Neutrophil (primary cell): ENCODE measurements around the gene IL1RAPL2.
"Not testable (repeated sequence)": the region's sequence is repeated elsewhere in the genome, so short reads cannot be mapped to it uniquely, and the experiment has no call there.

Experiments
- H3K27ac ChIP-seq: fragments of 200-600 bp; sonication (generic); 2 replicates; pipeline ENCODE4 v1.5.1; 2016; ENCODE audit warnings: mild to moderate bottlenecking, moderate library complexity
- H3K27me3 ChIP-seq: fragments of 200-600 bp; sonication (generic); 2 replicates; pipeline ENCODE4 v1.6.0; 2016; ENCODE audit warnings: mild to moderate bottlenecking
- H3K36me3 ChIP-seq: fragments of 200-600 bp; sonication (generic); 2 replicates; pipeline ENCODE4 v1.5.1; 2017
- H3K4me1 ChIP-seq, 2 experiments: fragments of 200-600 bp in 1 of 2; sonication (generic) in 1 of 2; 1 replicate in 1 of 2; 2 replicates in 1 of 2; pipeline versions ENCODE4 v1.5.1 to v1.6.1; 2013 to 2016; ENCODE audit warnings: low read depth in 1 of 2, low read length in 1 of 2, mild to moderate bottlenecking in 1 of 2, moderate library complexity in 1 of 2; ENCODE audit not compliant: control insufficient read depth in 1 of 2, insufficient read depth in 1 of 2
- H3K4me3 ChIP-seq, 2 experiments: fragments of 200-600 bp in 1 of 2; sonication (generic) in 1 of 2; 1 replicate in 1 of 2; 2 replicates in 1 of 2; pipeline ENCODE4 v1.5.1; 2013 to 2016; ENCODE audit warnings: low read depth in 1 of 2, low read length in 1 of 2, mild to moderate bottlenecking in 1 of 2, moderate library complexity in 1 of 2
- H3K9me3 ChIP-seq: fragments of 200-600 bp; sonication (generic); 2 replicates; pipeline ENCODE4 v1.5.1; 2016
- CTCF ChIP-seq: fragments of 200-600 bp; sonication (generic); IDR thresholded peaks from 2 replicates; pipeline ENCODE4 v1.5.1; 2016; ENCODE audit warnings: antibody characterized with exemption

Gene IL1RAPL2

GRCh38 chrX:105650986-105651385 is 1085.0 kb downstream of the IL1RAPL2 start:
- Histone ChIP-seq H3K9me3 (no peaks in the 10 kb centered on the region), H3K27ac (no peak overlapping the region), H3K4me1 (no peaks in the 10 kb centered on the region), H3K4me3 (no peak overlapping the region), H3K36me3 (no peaks in the 10 kb centered on the region), H3K27me3 (no peaks in the 10 kb centered on the region)
- TF ChIP-seq CTCF = no peak

DNA sequence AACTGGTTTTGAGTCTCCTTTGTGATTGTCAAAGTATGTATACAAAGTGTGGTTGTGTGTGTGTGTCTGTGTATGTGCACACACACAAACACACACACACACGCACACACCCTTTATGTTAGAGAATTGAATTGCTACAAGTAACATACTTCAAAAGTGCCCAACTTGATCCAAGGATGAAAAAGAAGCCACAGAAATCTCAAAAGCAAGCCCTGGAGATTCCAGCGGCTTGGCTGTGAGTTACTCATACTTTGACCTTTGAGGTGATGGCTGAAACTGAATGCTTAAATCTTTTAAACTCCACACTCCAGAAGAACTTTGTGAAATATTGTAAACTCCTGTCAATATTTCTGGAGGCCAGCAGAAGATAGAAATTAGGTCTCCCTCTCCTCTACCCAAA is 1087.9 kb downstream of the IL1RAPL2 start:
- no peaks in the 10 kb centered on the region for H3K4me1 ChIP-seq
- H3K36me3 ChIP-seq = no peaks in the 10 kb centered on the region
- H3K27me3 ChIP-seq = no peaks in the 10 kb centered on the region
- no peak overlapping the region for H3K27ac ChIP-seq
- H3K4me3 ChIP-seq = no peak overlapping the region
- no peaks in the 10 kb centered on the region for H3K9me3 ChIP-seq
- TF ChIP-seq CTCF = no peak

- Histone ChIP-seq H3K9me3 (no peaks in the 10 kb centered on the region), H3K4me3 (no peak overlapping the region), H3K36me3 (no peaks in the 10 kb centered on the region), H3K27ac (no peak overlapping the region), H3K27me3 (no peaks in the 10 kb centered on the region), H3K4me1 (no peaks in the 10 kb centered on the region)
- no peak for TF ChIP-seq CTCF
Measured at GRCh38 chrX:105658136-105658535, 1092.1 kb downstream of the IL1RAPL2 start.

DNA sequence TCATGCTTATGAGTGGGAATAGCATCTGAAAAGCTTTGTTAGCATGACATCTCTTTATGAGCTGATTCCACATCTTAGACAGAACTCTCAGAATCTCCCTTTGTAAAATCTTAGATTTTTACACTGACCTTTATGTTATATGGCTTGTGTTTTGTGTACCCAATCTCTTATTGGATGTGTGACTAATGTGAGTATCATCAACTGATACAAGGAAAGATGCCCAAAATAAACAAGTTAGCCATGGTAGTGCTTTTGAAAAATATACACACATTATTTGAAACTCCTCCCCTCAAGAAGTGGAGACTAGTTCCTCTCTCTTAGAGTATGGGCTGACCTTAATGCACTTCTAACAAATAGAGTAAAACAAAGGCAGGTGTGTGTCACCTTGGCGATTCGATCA is 1096.2 kb downstream of the IL1RAPL2 start:
- Histone ChIP-seq H3K27ac (no peak overlapping the region), H3K4me1 (no peaks in the 10 kb centered on the region), H3K9me3 (no peaks in the 10 kb centered on the region), H3K27me3 (no peaks in the 10 kb centered on the region), H3K36me3 (no peaks in the 10 kb centered on the region), H3K4me3 (no peak overlapping the region)
- no peak for TF ChIP-seq CTCF

DNA sequence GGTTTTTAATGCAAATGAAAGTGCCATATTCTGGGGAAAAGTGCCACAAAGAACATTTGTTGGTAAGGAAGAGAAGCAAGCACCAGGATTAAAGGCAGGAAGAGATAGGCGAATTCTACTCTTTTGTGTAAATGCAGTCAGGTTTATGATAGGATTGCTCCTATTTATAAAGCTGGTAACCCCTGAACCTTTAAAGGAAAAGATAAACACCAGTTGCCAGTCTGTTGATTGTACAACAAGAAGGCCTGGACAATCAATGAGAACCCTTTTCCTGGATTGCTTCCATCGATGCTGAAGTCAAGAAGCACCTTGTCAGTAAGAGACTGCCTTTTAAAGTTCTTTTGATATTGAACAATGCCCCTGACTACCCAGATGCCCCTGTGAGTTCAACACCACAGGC is 1098.2 kb downstream of the IL1RAPL2 start:
- Histone ChIP-seq H3K4me1 (no peaks in the 10 kb centered on the region), H3K4me3 (no peak overlapping the region), H3K27ac (no peak overlapping the region), H3K27me3 (no peaks in the 10 kb centered on the region), H3K36me3 (no peaks in the 10 kb centered on the region), H3K9me3 (no peaks in the 10 kb centered on the region)
- no peak for TF ChIP-seq CTCF

DNA sequence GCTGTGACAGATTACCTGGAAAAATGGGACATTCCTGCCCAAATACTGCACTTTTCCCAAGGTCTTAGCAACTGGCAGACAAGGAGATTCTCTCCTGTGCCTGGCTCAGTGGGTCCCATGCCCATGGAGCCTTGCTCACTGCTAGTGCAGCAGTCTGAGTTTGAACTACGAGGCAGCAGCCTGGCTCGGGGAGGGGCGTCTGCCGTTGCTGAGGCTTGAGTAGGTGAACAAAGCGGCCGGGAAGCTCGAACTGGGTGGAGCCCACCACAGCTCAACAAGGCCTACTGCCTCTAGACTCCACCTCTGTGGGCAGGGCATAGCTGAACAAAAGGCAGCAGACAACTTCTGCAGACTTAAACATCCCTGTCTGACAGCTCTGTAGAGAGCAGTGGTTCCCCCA is 1118.3 kb downstream of the IL1RAPL2 start:
- H3K4me3 ChIP-seq, H3K4me1 ChIP-seq, H3K27ac ChIP-seq, H3K27me3 ChIP-seq, H3K9me3 ChIP-seq, H3K36me3 ChIP-seq: not testable (repeated sequence)
